ENCODE results near the gene DNAJC24.

DNAJC24 gene

DNA sequence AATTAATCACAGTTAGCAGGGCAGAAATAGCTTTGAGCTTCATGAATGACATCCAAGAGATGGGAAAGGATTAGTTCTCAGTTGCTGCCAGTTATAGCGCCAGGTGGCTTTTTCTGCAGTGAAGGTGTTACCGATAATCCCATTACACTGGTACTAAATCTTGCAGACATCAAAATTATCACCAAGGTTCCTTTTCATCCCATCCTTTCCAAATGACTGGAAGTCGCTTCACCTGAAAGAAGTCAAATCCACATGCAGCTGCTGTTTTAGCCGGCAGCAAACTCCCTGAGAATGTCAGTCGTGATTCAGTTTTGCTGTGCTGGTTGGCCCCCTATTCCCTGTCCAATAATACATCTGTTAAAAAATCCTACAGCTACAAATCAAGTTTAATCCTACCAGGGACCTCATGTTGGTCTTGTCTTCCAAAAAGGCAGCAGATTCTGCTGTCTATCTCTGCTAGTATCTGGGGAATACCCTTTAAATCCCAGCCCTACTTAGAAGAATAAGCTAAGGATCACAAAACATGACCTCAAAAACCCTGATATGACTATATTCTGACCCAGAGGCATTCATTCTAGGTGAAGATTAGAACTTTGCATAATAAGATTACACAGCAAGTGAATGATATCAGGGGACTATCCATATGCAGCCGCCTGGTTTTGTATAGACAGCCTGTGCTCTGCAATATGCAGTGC, 108.0 kb downstream of the DNAJC24 start:
- Histone ChIP-seq H3K4me2 (ENCODE audit: low read length) (no peak overlapping the region), H4K8ac (ENCODE audit: low read depth, low read length) (no peak overlapping the region), H3K4me1 (ENCODE audit: control insufficient read depth, low read depth, low read length) (no peaks in the 10 kb centered on the region), H3K9ac (ENCODE audit: low read length) (no peak overlapping the region), H2BK120ac (ENCODE audit: low read depth, low read length) (no peak overlapping the region), H3K4ac (ENCODE audit: low read depth, low read length) (no peak overlapping the region), H2BK15ac (replicated peaks; ENCODE audit: low read depth) (no peak overlapping the region), H3K27ac (ENCODE audit: low read depth, low read length) (no peak overlapping the region), H3K18ac (ENCODE audit: low read length) (no peak overlapping the region), H3K27me3 (ENCODE audit: insufficient read depth, low read length, poor library complexity) (no peaks in the 10 kb centered on the region), H3K4me3 (ENCODE audit: low read length) (no peak overlapping the region), H3K36me3 (ENCODE audit: control insufficient read depth, insufficient read depth, low read length) (no peaks in the 10 kb centered on the region), H3K79me2 (ENCODE audit: control insufficient read depth, insufficient read depth, low read length) (no peaks in the 10 kb centered on the region), H2BK5ac (ENCODE audit: low read length) (no peak overlapping the region), H3K56ac (ENCODE audit: low read length) (no peak overlapping the region), H3K79me1 (ENCODE audit: low read length) (no peaks in the 10 kb centered on the region), H3K23ac (ENCODE audit: low read length) (no peak overlapping the region), H4K5ac (ENCODE audit: low read length) (no peak overlapping the region), H2AK5ac (ENCODE audit: low read length) (no peak overlapping the region)
- peak; percentile 15 for DNase-seq
- no CpG with 5 or more reads among the region's 6 CpGs for WGBS (ENCODE audit: extremely low coverage, insufficient coverage, low lambda C conversion rate)

- Histone ChIP-seq H3K27ac (ENCODE audit: low read depth, low read length) (no peak overlapping the region), H3K9ac (ENCODE audit: low read length) (no peak overlapping the region), H3K36me3 (ENCODE audit: control insufficient read depth, insufficient read depth, low read length) (no peaks in the 10 kb centered on the region), H3K56ac (ENCODE audit: low read length) (no peak overlapping the region), H3K27me3 (ENCODE audit: insufficient read depth, low read length, poor library complexity) (no peaks in the 10 kb centered on the region), H2BK120ac (ENCODE audit: low read depth, low read length) (no peak overlapping the region), H2BK15ac (replicated peaks; ENCODE audit: low read depth) (no peak overlapping the region), H3K4me2 (ENCODE audit: low read length) (no peak overlapping the region), H3K18ac (ENCODE audit: low read length) (no peak overlapping the region), H3K4me3 (ENCODE audit: low read length) (no peak overlapping the region), H4K8ac (ENCODE audit: low read depth, low read length) (no peak overlapping the region), H3K79me1 (ENCODE audit: low read length) (no peaks in the 10 kb centered on the region), H3K4ac (ENCODE audit: low read depth, low read length) (no peak overlapping the region), H3K4me1 (ENCODE audit: control insufficient read depth, low read depth, low read length) (no peaks in the 10 kb centered on the region), H4K5ac (ENCODE audit: low read length) (no peak overlapping the region), H2BK5ac (ENCODE audit: low read length) (no peak overlapping the region), H2AK5ac (ENCODE audit: low read length) (no peak overlapping the region), H3K79me2 (ENCODE audit: control insufficient read depth, insufficient read depth, low read length) (no peaks in the 10 kb centered on the region), H3K23ac (ENCODE audit: low read length) (no peak overlapping the region)
- WGBS (ENCODE audit: extremely low coverage, insufficient coverage, low lambda C conversion rate), result no CpG with 5 or more reads among the region's 2 CpGs
- no peak for DNase-seq
These were observed 108.5 kb downstream of the DNAJC24 start for GRCh38 chr11:31478223-31478590.

- Histone ChIP-seq H3K79me1 (ENCODE audit: low read length) (no peaks in the 10 kb centered on the region), H3K27me3 (ENCODE audit: insufficient read depth, low read length, poor library complexity) (no peaks in the 10 kb centered on the region), H3K79me2 (ENCODE audit: control insufficient read depth, insufficient read depth, low read length) (no peaks in the 10 kb centered on the region), H3K56ac (ENCODE audit: low read length) (no peak overlapping the region), H3K9ac (ENCODE audit: low read length) (no peak overlapping the region), H3K23ac (ENCODE audit: low read length) (no peak overlapping the region), H3K4ac (ENCODE audit: low read depth, low read length) (no peak overlapping the region), H3K18ac (ENCODE audit: low read length) (no peak overlapping the region), H3K27ac (ENCODE audit: low read depth, low read length) (no peak overlapping the region), H3K4me1 (ENCODE audit: control insufficient read depth, low read depth, low read length) (no peaks in the 10 kb centered on the region), H4K8ac (ENCODE audit: low read depth, low read length) (no peak overlapping the region), H3K4me3 (ENCODE audit: low read length) (no peak overlapping the region), H2BK120ac (ENCODE audit: low read depth, low read length) (no peak overlapping the region), H3K36me3 (ENCODE audit: control insufficient read depth, insufficient read depth, low read length) (no peaks in the 10 kb centered on the region), H2AK5ac (ENCODE audit: low read length) (no peak overlapping the region), H2BK15ac (replicated peaks; ENCODE audit: low read depth) (no peak overlapping the region), H4K5ac (ENCODE audit: low read length) (no peak overlapping the region), H2BK5ac (ENCODE audit: low read length) (no peak overlapping the region), H3K4me2 (ENCODE audit: low read length) (no peak overlapping the region)
- no peak for DNase-seq
- no CpG with 5 or more reads among the region's 4 CpGs for WGBS (ENCODE audit: extremely low coverage, insufficient coverage, low lambda C conversion rate)
These were observed 109.4 kb downstream of the DNAJC24 start for GRCh38 chr11:31479066-31479465.

- no peak for DNase-seq
- no peak overlapping the region for H3K56ac ChIP-seq (ENCODE audit: low read length)
- H3K79me2 ChIP-seq (ENCODE audit: control insufficient read depth, insufficient read depth, low read length), result no peaks in the 10 kb centered on the region
- no peaks in the 10 kb centered on the region for H3K4me1 ChIP-seq (ENCODE audit: control insufficient read depth, low read depth, low read length)
- no peak overlapping the region for H3K18ac ChIP-seq (ENCODE audit: low read length)
- H3K27ac ChIP-seq (ENCODE audit: low read depth, low read length), result no peak overlapping the region
- WGBS (ENCODE audit: extremely low coverage, insufficient coverage, low lambda C conversion rate), result no CpG with 5 or more reads among the region's 3 CpGs
- no peak overlapping the region for H2BK15ac ChIP-seq (replicated peaks; ENCODE audit: low read depth)
- no peak overlapping the region for H4K5ac ChIP-seq (ENCODE audit: low read length)
- H3K36me3 ChIP-seq (ENCODE audit: control insufficient read depth, insufficient read depth, low read length), result no peaks in the 10 kb centered on the region
- no peak overlapping the region for H2AK5ac ChIP-seq (ENCODE audit: low read length)
- H3K79me1 ChIP-seq (ENCODE audit: low read length), result no peaks in the 10 kb centered on the region
- no peak overlapping the region for H3K4ac ChIP-seq (ENCODE audit: low read depth, low read length)
- H4K8ac ChIP-seq (ENCODE audit: low read depth, low read length), result no peak overlapping the region
- no peak overlapping the region for H2BK5ac ChIP-seq (ENCODE audit: low read length)
- no peaks in the 10 kb centered on the region for H3K27me3 ChIP-seq (ENCODE audit: insufficient read depth, low read length, poor library complexity)
- no peak overlapping the region for H3K4me2 ChIP-seq (ENCODE audit: low read length)
- H3K4me3 ChIP-seq (ENCODE audit: low read length), result no peak overlapping the region
- H3K23ac ChIP-seq (ENCODE audit: low read length), result no peak overlapping the region
- H2BK120ac ChIP-seq (ENCODE audit: low read depth, low read length), result no peak overlapping the region
- H3K9ac ChIP-seq (ENCODE audit: low read length), result no peak overlapping the region
These were observed 111.3 kb downstream of the DNAJC24 start for GRCh38 chr11:31480930-31481329.
